Stimulated activated naive CD8-positive, alpha-beta T cell treated with anti-CD3 and anti-CD28 coated beads, Interleukin-15, Interleukin-2, amounts not matched to agents 100 ng/mL and 50 ng/mL, for 24 hours (primary cell): Measurements from ENCODE around the gene GPR85.
"Not testable (repeated sequence)": the region's sequence is repeated elsewhere in the genome, so short reads cannot be mapped to it uniquely, and the experiment has no call there.

Experiments used
- H3K27ac Mint-ChIP-seq: one replicate; pipeline ENCODE4 v1.8.0; 2021; ENCODE audit warnings: mild to moderate bottlenecking, mixed read lengths
- H3K27me3 Mint-ChIP-seq: one replicate; pipeline ENCODE4 v1.8.0; 2021; ENCODE audit warnings: mixed read lengths
- H3K36me3 Mint-ChIP-seq: one replicate; pipeline ENCODE4 v1.8.0; 2021; ENCODE audit warnings: low read depth, mixed read lengths
- H3K4me1 Mint-ChIP-seq: one replicate; pipeline ENCODE4 v1.8.0; 2021; ENCODE audit warnings: low read depth, mixed read lengths
- H3K4me3 Mint-ChIP-seq: one replicate; pipeline ENCODE4 v1.8.0; 2021; ENCODE audit warnings: mild to moderate bottlenecking, mixed read lengths
- H3K9me3 Mint-ChIP-seq: one replicate; pipeline ENCODE4 v1.8.0; 2021; ENCODE audit warnings: mixed read lengths

Gene GPR85

DNA sequence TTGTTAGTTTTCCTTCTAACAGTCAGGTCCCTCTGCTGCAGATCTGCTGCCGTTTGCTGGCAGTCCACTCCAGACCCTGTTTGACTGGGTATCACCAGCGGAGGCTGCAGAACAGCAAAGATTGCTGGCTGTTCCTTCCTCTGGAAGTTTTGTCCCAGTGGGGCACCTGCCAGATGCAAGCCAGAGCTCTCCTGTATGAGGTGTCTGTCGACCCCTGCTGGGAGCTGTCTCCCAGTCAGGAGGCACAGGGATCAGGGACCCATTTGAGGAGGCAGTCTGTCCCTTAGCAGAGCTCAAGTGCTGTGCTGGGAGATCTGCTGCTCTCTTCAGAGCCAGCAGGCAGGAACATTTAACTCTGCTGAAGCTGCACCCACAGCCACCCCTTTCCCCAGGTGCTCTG is 32.4 kb downstream of the GPR85 start:
- H3K4me3 Mint-ChIP-seq, H3K27ac Mint-ChIP-seq, H3K4me1 Mint-ChIP-seq, H3K9me3 Mint-ChIP-seq, H3K36me3 Mint-ChIP-seq: not testable (repeated sequence)
- peaks cover 37% of the 10 kb centered on the region for H3K27me3 Mint-ChIP-seq

DNA sequence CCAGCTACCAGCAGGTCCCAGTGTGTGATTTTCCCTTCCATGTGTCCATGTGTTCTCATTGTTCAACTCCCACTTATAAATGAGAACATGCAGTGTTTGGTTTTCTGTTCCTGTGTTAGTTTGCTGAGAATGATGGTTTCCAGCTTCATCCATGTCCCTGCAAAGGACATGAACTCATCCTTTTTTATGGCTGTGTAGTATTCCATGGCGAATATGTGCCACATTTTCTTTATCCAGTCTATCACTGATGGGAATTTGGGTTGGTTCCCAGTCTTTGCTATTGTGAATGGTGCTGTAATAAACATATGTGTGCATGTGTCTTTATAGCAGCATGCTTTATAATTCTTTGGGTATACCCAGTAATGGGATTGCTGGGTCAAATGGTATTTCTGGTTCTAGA is 37.4 kb downstream of the GPR85 start:
- H3K36me3 Mint-ChIP-seq, H3K4me1 Mint-ChIP-seq, H3K27ac Mint-ChIP-seq, H3K4me3 Mint-ChIP-seq, H3K9me3 Mint-ChIP-seq: not testable (repeated sequence)
- peaks cover 22% of the 10 kb centered on the region for H3K27me3 Mint-ChIP-seq

DNA sequence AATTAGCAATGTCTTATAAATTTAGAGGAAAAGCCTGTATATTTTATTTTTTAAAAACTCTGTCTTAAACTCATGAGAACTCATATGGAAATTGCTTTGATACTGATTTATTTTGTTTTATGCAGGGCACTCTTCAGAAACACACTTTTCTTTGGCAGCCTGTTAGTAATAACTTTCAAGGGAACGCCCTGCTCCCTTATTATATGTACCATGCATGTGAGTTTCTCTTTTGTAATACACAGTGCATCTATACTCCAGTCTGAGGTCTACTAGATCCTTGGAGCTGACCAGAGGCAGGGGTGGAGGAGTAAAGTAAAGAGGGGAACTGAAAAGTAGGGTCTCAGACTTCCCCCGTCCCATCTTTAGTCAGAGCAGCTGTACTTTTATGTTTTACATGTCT is 40.2 kb downstream of the GPR85 start:
- Mint-ChIP-seq H3K27me3 (peaks cover 19% of the 10 kb centered on the region), H3K27ac (no peak overlapping the region), H3K9me3 (peaks cover 4% of the 10 kb centered on the region), H3K4me3 (no peak overlapping the region), H3K36me3 (no peaks in the 10 kb centered on the region), H3K4me1 (no peaks in the 10 kb centered on the region)

DNA sequence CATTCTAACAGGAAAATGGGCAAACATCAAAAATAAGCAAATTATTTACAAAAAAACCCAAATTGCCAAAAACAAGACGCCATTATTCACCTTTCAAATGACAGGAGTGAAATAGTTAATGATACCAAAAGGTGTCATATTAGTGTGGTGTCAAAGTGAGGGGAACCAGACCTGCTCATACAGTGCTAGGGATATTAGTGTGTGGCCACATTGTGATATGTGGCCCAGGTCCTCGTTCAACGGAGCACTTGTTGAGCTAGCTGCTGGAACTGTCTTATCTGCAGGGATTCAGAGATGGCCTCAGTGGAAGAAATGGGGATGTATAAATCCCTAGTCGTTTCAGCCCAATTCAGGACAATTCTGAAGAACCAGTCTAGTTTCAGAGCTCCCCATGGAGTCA is 41.2 kb downstream of the GPR85 start:
- Mint-ChIP-seq H3K4me3 (no peak overlapping the region), H3K27ac (no peak overlapping the region), H3K4me1 (no peaks in the 10 kb centered on the region), H3K9me3 (no peaks in the 10 kb centered on the region), H3K27me3 (peaks cover 19% of the 10 kb centered on the region), H3K36me3 (no peaks in the 10 kb centered on the region)

DNA sequence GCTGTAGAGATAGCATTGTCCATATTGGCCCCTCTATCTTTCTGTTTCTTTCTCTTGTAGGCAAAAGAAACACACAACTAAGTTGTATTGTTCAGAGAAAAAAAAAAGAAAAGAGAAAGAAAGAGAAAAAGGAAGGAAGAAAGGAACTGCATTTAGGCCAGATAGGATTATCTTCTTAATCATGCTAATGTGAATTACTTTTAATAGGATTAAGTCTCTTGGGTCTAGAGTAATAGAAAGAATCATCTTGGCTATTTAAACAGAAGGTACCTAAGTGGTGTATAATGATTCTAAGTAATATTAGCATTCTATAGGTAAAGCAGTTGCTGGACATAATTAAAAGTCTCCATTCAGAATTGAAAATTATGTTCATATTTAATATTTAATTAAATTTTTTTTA is 42.2 kb downstream of the GPR85 start:
- Mint-ChIP-seq H3K27me3 (peaks cover 19% of the 10 kb centered on the region), H3K4me3 (no peak overlapping the region), H3K9me3 (no peaks in the 10 kb centered on the region), H3K27ac (no peak overlapping the region), H3K4me1 (no peaks in the 10 kb centered on the region), H3K36me3 (no peaks in the 10 kb centered on the region)

DNA sequence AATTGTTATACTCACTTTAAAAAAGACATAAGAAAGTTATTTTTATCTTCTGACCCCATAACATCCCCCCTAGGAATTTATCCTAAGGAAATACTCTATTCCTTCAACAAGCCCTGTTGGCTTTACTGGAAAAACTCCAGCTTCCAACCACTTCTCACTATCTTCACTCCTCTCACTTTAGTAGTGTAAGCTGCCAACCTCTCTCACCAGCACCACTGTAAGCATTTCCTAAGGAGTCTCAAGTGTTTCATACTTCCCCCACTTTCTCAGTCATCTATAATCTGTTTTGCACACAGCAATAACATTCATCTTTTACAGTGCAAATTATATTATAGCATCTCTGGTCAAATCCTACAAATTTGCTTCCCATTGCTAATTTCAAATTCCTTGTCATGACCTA is 45.8 kb downstream of the GPR85 start:
- Mint-ChIP-seq H3K4me1 (no peaks in the 10 kb centered on the region), H3K27ac (no peak overlapping the region), H3K36me3 (no peaks in the 10 kb centered on the region), H3K9me3 (no peaks in the 10 kb centered on the region), H3K4me3 (no peak overlapping the region), H3K27me3 (peaks cover 16% of the 10 kb centered on the region)

DNA sequence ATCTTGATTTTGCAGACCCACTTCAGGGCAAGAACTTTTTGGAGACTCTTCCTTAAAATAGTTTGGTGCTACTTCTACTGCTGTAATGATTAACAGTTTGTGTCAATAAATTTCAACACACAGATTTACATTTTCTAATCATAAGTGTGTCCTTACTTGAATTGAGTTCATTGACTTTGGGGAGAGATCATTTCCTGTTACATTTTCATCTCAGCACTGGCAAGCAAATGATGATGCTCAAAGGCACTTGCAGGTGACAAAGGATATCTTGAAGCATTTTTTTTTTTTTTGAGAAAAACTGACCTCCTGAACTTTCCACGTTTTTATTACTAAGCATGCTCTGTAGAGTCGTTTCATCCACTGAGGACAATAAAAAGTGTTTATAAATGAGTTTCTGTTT is 52.7 kb downstream of the GPR85 start:
- Mint-ChIP-seq H3K27me3 (peaks cover 13% of the 10 kb centered on the region), H3K4me3 (no peak overlapping the region), H3K27ac (no peak overlapping the region), H3K9me3 (no peaks in the 10 kb centered on the region), H3K36me3 (no peaks in the 10 kb centered on the region), H3K4me1 (no peaks in the 10 kb centered on the region)
